HG03159 (cell line): Measurements from ENCODE around the gene ANO1.

Source experiments
- ATAC-seq: cut with Tn5 transposase; IDR thresholded peaks from one replicate; pipeline ENCODE4 v1.9.1; 2021; ENCODE audit warnings: mild to moderate bottlenecking, moderate library complexity; ENCODE audit not compliant: unreplicated experiment

The ANO1 gene

GRCh38 chr11:70156291-70157037 lies 78.3 kb downstream of the ANO1 start:
- no peak for ATAC-seq

GRCh38 chr11:70158201-70158600 lies 80.1 kb downstream of the ANO1 start:
- ATAC-seq: no peak

- no peak for ATAC-seq
Measured at GRCh38 chr11:70158757-70159389, 80.8 kb downstream of the ANO1 start.

- ATAC-seq: no peak
Measured at GRCh38 chr11:70159627-70160570, 81.8 kb downstream of the ANO1 start.

DNA sequence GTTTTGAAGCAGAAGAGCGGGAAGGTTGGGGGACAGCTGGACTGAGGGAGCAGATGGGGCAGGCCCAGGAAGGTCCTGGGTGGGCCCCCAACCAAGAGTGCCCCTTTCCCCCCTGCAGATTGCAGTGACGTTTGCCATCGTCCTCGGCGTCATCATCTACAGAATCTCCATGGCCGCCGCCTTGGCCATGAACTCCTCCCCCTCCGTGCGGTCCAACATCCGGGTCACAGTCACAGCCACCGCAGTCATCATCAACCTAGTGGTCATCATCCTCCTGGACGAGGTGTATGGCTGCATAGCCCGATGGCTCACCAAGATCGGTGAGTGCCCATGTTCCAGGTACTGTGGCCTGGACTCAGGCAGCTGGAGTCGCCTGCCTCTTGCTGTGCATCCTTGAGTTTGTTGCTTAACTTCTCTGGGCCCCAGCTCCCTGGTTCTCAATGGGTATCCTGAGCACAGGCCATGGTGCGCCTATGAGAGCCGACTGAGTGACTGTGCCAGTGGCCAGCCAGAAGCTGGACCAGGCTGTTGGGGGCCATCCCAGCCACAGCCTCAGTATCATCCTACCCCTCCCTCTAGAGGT lies 83.0 kb downstream of the ANO1 start:
- ATAC-seq: no peak

DNA sequence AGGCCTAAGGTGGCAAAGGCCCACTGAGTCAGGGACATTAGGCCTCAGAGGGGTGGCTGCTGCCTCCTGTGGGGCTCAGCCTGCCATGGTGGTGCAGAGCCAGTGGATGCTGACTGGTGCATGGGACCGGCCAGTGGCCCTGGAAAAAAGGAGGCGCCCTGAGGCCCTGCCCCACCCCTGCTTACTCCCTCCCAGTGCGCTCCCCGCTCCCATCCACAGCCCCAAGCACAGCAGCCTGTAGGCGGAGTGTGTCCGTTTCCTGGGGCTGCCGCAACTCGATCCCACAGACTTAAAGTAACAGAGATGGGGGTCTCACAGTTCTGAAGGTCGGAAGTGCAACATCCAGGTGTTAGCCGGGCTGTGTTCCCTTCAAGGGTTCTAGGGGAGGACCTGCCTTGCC lies 86.6 kb downstream of the ANO1 start:
- ATAC-seq: no peak

DNA sequence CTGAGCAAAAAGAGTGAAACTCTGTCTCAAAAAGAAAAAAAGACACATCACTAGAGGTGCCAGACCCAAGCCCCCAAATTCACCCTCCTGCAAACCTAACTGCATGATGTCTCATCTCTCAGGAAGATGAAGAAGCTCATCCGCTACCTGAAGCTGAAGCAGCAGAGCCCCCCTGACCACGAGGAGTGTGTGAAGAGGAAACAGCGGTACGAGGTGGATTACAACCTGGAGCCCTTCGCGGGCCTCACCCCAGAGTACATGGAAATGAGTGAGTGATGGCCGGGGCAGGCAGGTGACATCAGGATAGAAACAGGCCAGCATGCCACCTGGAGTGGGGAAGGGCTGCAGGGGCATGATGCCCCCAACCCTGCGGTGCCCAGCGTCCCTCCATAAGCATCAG lies 89.0 kb downstream of the ANO1 start:
- ATAC-seq: no peak

- no peak for ATAC-seq
Measured at GRCh38 chr11:70167723-70168404, 89.7 kb downstream of the ANO1 start.

DNA sequence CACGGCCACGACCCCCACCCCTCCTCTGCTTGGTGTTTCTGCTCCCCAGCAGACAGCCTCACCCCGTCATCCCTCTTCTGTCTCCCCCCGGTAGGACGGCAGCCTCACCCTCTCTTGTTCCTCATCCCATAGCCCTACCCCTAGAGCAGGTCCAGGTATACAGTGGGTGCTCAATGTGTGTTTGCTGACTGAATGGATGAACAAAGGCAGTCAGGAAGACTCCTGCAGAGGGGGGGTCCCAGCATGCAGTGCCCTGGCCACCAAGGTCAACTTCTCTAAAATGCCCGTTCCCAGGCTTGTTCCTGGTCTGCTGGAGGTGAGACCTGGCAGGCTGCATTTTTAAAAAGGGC lies 90.3 kb downstream of the ANO1 start:
- ATAC-seq: no peak

- no peak for ATAC-seq
Measured at GRCh38 chr11:70169127-70169526, 91.0 kb downstream of the ANO1 start.

DNA sequence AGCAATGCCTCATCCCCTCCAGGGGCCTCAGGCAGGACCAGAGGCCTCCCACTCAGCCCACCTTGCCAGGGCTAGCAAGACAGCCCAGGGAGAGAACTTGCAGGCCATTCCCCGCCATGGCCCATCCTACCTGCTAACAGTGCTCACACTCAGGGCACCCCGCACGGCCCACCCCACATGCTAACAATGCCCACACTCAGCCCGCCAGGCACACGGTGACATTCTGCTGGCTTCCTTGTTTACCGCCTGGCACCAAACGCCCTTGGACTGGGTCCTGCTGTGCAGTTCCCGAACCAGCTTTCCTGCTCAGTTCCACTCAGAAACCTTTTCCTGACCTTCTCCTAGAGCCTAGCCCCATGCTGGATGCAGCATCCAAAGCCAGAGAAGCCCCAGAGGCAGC lies 91.5 kb downstream of the ANO1 start:
- ATAC-seq: no peak

- ATAC-seq: no peak
Measured at GRCh38 chr11:70170596-70171210, 92.6 kb downstream of the ANO1 start.

DNA sequence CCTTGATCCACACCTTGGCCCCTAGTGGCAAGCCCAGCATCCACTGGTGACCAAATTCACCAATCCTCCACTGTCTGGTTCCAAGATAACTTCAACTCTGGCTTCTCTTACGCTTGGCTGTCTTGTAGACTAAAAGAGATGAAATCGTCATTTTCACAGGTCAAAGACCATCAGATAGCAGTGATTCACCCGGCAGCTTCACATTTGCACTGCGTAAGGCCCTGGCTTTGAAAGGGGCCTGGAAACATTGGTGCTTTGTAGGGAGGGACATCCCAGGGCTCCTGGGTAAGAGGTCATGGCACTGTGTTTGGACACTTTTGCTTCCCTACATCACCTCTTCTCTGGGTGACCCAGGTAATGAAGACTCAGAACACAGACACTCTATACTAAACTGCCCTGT lies 94.9 kb downstream of the ANO1 start:
- ATAC-seq: no peak

GRCh38 chr11:70174547-70175235 lies 96.6 kb downstream of the ANO1 start:
- ATAC-seq: no peak

DNA sequence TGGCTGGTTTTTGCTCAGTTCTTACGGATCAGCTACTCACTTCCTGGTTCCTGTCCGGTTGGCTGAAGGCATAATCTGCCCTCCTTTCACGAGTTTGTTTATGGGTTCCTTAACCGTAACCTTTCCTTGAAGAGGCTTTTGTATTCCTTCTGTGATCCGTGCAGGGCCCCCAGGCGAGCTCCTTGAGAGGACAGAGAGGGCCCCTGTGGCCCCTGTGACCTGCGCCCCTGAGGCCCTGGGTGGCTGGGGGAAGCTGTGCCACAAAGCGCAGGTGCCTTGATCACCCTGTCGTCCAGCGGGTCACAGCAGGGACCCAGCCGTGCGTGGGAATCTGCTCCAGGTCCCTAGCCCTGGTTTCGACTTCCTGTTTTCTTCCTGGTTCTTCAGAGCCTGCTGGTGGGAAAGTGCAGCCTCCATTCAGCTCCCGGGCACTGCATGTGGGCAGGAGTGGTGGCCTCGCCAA lies 97.2 kb downstream of the ANO1 start:
- no peak for ATAC-seq

DNA sequence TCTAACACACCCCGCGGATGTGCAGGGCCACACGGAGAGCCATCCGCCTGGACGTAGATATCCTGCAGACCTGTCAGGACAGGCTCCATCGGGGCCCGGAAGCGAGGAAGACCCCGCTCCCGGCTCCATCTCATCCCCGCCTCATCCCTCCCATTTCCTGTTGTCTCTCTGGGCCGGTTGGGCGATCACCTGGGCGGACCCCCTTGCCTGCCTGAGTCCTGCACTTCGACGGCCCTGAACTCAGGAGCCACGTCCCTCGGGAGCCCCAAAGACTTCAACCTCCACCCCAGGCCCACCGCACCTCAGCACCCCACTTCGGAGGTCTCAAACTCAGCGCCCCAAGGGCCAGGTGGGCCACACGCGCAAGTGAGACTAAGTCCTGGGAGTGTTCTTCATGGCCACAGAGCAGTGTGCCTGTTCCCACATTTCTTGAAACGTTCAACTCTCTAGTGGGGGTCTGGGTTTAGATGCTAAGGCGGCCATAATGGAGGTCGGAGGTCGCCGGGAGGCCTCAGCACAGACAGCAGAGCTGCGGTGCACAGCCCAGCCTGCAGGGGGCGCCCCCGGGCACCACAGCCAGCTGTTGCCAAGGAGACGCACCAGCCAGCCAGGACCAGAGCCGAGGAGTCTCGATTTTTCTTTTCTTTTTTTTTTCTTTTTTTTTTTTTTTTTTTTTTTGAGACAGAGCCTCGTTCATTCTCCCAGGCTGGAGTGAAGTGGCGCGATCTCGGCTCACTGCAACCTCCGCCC lies 99.0 kb downstream of the ANO1 start:
- ATAC-seq: no peak

DNA sequence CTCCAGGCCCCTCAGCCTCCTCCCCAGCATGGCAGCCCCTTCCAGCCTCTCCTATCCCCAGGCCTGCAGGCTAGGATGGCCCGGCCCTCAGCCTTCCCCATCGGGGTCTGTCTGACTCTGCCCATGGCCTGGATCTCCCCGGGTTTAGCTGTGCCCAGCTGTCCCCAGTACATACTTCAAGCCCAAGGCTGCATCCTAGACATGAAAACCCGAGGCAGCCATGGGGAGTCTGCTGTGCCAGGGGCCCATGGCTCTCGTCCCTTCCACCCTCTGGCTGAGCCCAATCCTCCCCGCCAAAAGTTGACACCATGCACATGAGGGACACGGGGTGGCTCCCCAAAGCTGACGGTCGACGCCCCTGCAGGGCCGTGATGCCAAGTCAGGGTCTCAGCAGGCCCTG lies 102.8 kb downstream of the ANO1 start:
- ATAC-seq: no peak

DNA sequence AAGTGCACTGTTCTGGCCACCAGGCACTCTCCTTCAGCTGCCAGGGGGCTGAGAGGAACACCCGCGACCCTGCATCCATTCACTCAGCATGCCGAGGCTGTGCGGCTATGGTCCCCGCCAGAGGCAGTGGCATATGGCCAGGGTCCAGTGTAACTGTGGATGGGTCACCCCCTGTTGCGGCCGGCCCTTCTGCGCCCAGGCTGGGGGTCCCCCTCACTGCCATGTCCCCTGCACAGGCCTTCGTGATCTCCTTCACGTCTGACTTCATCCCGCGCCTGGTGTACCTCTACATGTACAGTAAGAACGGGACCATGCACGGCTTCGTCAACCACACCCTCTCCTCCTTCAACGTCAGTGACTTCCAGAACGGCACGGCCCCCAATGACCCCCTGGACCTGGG lies 104.1 kb downstream of the ANO1 start:
- ATAC-seq: no peak

GRCh38 chr11:70183032-70183431 lies 104.9 kb downstream of the ANO1 start:
- ATAC-seq: no peak
